Ammon's horn (tissue), 1 donor: ENCODE data around the gene KRT84.

ENCODE experiments used
- DNase-seq: peaks from one replicate; pipeline ENCODE4 v3.0.0-alpha.2; 2016; ENCODE audit warnings: low spot score

The KRT84 gene, protein sequence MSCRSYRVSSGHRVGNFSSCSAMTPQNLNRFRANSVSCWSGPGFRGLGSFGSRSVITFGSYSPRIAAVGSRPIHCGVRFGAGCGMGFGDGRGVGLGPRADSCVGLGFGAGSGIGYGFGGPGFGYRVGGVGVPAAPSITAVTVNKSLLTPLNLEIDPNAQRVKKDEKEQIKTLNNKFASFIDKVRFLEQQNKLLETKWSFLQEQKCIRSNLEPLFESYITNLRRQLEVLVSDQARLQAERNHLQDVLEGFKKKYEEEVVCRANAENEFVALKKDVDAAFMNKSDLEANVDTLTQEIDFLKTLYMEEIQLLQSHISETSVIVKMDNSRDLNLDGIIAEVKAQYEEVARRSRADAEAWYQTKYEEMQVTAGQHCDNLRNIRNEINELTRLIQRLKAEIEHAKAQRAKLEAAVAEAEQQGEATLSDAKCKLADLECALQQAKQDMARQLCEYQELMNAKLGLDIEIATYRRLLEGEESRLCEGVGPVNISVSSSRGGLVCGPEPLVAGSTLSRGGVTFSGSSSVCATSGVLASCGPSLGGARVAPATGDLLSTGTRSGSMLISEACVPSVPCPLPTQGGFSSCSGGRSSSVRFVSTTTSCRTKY

GRCh38 chr12:52385226-52385702, at the start of gene KRT84:
Gene KRT84 (minus strand): TSS chr12:52385652. CDS start chr12:52385585, 67 bp downstream.
- no peak for DNase-seq

- DNase-seq, result no peak
Observed at GRCh38 chr12:52434760-52435530, 49.5 kb upstream of the KRT84 start.

DNA sequence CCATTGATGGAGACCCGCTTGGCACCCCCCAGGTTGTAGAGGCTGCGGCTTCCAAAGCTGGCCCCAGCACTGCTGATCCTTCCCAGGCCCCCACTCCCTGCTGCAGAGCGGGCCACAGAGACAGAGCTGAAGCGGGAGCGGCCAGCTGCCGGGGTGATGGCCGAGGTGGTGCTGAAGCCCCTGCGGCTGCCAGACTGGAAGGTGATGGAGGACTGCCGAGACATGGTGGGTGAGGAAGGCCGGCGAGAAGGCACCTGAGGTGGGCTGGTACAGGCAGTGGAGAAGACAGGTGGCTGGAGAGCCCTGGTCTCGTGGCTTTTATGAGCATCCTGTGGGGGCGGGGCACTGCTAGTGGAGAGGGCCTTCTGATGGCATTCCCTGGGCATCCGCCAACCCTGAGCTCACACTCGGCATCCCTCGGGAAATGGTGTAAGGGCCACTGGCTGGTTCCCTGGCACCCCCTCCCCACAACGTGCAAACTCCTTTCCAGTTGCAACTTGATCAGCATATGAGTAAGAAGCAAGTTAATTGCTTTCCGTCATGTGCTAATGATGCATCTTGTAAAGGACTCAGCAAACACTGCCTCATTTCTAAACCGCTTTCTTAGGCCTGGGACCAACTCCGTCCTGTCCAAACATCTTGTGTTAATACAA, 48.8 kb upstream of the KRT84 start, which contains the start of gene KRT75:
KRT75 (minus strand) TSS at position 291 of the 653 bp plus-strand sequence; CDS start at position 224, 67 bp downstream.
- DNase-seq, result no peak

DNA sequence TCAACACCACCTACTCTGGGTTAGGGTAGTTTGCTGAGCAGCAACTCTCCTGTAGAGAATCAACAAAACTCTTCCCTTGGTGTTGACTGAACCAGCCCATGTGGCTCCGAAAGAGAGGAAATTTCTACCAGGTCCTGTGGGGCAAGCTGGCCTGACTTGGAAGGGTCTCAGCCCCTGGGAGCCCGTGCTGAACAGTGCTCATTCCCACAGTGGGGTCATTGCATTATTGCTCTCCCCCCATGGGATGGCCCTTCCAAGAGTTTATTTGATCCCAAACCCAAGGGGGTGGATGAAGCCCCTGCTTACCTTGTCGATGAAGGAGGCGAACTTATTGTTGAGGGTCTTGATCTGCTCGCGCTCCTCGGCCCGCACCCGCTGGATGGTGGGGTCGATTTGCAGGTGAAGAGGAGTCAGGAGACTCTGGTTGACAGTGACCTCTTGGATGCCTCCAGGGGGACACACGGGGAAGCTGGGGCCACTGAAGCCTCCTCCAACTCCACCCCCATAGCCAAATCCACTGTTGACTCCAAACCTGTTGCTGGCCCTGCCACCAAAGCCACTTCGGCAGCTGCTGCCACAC, 48.1 kb upstream of the KRT84 start:
- no peak for DNase-seq

- DNase-seq, result no peak
Observed at GRCh38 chr12:52432559-52433207, 47.2 kb upstream of the KRT84 start.

DNA sequence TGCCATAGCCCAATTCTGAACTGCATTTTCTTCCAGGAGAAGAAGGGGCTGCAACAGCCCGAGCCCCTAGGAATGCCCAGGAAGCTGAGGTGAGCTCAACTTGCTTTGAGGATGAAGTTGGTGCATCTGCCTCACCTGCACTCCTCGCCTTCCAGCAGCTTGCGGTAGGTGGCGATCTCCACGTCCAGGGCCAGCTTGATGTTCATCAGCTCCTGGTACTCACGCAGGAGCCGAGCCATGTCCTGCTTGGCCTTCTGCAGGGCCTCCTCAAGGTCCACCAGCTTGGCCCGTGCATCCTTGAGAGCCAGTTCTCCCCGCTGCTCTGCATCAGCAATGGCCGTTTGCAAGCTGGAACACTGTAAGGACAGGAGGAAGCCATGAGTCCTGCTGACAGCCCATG, 42.7 kb upstream of the KRT84 start:
- no peak for DNase-seq

DNA sequence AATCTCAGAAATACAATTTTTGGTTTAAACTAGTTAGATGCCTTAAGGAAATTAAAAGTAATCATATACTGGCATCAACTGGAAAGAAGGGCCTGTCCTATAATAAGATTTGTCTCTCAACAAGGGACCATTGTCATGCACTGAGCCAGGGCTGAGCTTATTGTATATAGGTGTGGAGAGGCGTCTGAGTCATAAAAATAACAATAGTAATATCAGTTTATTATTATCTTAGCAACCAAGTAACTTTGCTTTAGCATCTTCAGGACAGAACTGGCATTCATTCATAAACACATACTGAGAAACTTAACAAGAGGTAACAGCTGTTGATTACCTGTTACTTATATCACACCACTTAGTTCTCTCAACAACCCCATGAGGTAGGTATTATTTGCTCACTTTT, 41.6 kb upstream of the KRT84 start:
- no peak for DNase-seq

DNA sequence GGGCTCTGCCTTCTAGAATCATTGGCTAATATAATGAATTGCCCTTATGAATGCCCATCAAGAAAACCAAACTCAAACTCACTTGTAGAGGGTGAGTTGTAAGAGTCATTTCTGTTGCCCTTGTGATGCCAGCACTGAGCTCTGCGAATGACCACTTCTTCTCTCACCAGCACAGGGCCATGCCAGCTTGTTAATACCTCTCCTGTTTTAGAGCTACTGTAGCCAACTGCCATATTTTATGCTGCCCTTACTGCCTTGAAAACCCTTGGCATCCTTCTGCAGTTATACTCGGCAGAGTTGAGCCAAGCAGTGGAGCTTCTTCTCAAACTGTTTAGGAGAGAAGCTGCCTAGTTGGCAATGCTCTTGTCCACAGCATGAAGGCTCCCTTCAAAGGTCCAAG, 40.6 kb upstream of the KRT84 start:
- DNase-seq, result no peak

GRCh38 chr12:52425466-52425865, 40.0 kb upstream of the KRT84 start:
- no peak for DNase-seq

GRCh38 chr12:52423661-52424500, 38.4 kb upstream of the KRT84 start:
- DNase-seq, result no peak

- no peak for DNase-seq
Observed at GRCh38 chr12:52423035-52423434, 37.6 kb upstream of the KRT84 start.

- no peak for DNase-seq
Observed at GRCh38 chr12:52419656-52420055, 34.2 kb upstream of the KRT84 start.

DNA sequence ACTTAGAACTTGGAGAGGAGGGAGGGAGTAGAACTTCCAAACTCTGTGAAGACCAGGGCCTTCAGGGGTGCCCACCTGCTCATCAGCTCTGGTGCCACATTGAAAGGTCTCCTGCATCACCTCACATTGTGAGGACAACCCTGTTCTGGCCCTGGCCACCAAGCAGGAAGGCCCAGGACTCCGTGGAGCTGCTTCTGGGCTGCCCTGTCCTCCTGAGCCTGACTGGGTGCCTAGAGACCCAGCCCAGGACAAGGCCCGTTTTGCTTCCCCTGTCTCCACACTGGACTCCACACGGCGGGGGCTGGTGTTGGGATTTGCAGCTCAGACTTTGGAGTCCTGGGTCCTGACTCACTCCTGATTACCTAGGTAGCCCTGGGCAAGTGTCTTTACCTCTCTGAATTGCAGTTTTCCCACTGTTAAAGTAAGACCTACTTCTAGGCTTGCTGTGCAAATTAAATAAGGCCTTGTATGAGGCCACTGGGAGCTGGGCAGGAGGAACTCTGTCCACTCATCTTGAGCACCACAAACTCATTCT, 33.2 kb upstream of the KRT84 start:
- no peak for DNase-seq

DNA sequence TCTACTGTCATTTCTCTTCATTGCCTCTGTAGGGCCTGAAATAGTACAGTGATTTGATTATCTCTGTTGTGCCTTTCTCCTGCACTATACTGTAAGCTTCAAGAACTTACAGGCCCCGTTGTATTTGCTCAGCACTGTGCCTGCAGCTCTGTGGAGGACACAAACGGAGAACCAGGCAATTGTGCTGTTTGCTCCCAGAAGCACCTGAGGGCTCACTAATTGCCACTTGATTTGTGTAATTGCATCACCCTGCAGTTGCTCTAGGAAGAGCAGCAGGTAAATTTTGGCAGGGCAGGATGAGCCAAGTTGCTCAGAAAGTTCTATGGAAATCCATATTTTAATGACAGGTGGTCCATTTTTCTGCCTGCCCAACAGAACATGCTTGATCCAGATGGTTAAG, 32.3 kb upstream of the KRT84 start:
- no peak for DNase-seq

DNA sequence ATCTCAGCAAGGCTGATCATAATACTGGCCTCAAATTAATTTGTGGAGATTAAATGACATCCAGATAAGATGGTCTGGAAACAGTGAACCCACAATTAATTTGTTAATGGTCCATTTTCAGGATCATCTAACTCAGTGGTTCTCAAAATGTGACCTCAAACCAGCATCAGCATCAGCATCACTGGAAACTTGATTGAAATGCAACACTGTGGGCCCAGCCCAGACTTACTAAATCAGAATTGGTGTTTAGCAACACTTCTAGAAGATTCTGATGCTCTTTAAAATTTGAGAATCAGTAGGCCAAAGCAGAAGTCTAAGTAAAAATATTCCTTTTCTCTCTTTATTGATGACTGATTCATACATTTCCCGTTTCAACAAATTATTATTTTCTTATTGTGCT, 31.3 kb upstream of the KRT84 start:
- no peak for DNase-seq

DNA sequence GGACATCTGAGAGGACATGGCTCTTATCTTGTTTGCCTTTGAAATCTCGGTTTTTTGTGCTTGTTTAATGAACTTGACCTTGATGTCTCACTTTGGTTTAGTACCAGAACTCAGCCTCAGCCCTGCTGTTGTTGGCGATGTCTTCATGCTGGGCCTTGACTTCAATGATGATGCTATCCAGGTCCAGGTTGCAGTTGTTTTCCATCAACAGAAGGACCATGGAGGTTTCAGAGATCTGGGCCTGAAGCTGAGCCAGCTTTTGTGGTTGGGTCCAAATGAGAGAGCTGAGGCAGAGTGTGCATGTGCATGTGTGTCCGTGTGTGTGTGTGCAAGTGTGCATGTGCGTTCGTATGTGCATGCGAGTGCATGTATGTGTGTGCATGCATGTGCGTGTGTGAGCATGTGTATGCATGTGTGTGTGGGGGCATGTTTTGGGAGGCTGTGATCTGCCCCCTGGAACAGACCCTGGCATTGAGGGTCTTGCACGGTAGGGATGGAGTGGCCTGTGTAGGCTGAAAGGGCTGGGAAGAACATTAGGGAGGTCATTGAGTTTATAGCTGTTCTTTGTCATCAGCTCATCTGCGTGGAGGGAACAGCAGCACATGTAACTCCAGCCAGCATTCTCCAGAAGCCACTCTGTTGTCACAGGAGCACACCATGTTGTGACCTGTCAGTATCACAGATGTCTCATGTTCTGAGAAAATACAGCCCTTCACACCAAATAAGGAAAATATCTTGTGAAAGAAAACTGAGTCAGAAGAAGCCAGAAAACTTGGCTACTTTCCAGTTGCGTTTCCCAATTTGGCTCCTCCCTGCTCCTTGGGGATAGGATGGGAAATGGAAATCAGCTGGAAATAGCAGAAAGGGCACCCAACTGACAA, 30.7 kb upstream of the KRT84 start:
- no peak for DNase-seq

GRCh38 chr12:52414936-52415335, 29.5 kb upstream of the KRT84 start:
- DNase-seq, result no peak

- no peak for DNase-seq
Observed at GRCh38 chr12:52413782-52414345, 28.4 kb upstream of the KRT84 start.

GRCh38 chr12:52413202-52413601, 27.8 kb upstream of the KRT84 start:
- no peak for DNase-seq
